Measurements from ENCODE around the gene RPS16. TPM values are rescaled to one million over a fixed set of nuclear protein-coding genes. Genes with fewer than 3 reads are reported as not detected.

RPS16 gene
- total and polyA plus RNA-seq, 9 of the 15 experiments (the other 6 are each of a cell fraction or from before 2014, with no cell fraction given), result 82.6 to 3,671 (median 2,204) TPM

DNA sequence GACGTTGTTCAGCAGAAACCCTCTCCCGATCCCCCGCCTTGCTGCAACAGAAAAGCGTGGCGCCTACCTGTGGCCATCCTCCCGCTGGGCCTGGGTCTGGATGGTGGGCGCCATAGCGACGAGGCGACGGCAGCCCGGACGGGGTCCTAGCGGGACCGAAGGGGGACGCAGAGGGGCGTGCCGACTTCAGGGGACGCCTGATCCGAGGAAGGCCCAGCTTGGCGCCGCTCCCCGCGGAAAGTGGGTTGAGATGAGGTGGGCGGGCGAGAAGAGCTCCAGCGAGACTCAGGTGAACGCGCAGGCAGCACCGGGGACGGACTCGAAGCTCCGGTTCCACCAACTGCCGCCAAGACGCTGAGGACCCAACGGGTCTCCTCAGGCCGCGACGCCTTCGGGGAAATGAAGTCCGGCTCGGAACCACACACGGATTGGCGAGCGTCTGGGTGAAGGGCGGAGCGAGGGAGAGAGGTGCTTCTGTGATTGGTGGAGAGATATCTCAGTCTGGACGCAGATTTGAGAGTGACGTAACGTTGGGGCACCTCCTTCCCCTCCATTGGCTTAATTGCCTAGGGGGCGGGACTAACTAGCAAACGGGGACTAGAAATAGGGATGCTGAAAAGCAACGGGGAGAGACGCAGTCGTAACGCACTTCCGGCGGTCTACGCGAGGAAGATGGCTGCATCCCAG, 44.9 kb downstream of the RPS16 start, which contains the start of the genes MED29 and PAF1 (continued):
- TF ChIP-seq, protein P1, sequence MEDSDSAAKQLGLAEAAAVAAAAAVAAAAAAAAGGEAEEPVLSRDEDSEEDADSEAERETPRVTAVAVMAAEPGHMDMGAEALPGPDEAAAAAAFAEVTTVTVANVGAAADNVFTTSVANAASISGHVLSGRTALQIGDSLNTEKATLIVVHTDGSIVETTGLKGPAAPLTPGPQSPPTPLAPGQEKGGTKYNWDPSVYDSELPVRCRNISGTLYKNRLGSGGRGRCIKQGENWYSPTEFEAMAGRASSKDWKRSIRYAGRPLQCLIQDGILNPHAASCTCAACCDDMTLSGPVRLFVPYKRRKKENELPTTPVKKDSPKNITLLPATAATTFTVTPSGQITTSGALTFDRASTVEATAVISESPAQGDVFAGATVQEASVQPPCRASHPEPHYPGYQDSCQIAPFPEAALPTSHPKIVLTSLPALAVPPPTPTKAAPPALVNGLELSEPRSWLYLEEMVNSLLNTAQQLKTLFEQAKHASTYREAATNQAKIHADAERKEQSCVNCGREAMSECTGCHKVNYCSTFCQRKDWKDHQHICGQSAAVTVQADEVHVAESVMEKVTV (CRISPR knock-in tag; IDR thresholded peaks at IDR 0.05), result no peak
- TF ChIP-seq MEF2D (tag; conservative IDR thresholded peaks at IDR 0.05; ENCODE audit: low read depth), result no peak
- 0 out of 2 replicates have a peak, but pooled peaks have one; percentile 76 for TF ChIP-seq ZFPM2 (CRISPR knock-in tag; IDR thresholded peaks at IDR 0.05)
- TF ChIP-seq ESRRA (IDR thresholded peaks at IDR 0.05; ENCODE audit: borderline replicate concordance, low read depth), result peak; percentile 65
- TF ChIP-seq ZNF24 (IDR thresholded peaks at IDR 0.05), result no peak
- no peak for TF ChIP-seq SRSF1 (IDR thresholded peaks at IDR 0.05; ENCODE audit: low read depth, low read length)
- no peak for TF ChIP-seq NCOA6 (IDR thresholded peaks at IDR 0.05)
- no peak for TF ChIP-seq HSF4 (CRISPR knock-in tag; IDR thresholded peaks at IDR 0.05; ENCODE audit: borderline replicate concordance)
- TF ChIP-seq, protein P2, sequence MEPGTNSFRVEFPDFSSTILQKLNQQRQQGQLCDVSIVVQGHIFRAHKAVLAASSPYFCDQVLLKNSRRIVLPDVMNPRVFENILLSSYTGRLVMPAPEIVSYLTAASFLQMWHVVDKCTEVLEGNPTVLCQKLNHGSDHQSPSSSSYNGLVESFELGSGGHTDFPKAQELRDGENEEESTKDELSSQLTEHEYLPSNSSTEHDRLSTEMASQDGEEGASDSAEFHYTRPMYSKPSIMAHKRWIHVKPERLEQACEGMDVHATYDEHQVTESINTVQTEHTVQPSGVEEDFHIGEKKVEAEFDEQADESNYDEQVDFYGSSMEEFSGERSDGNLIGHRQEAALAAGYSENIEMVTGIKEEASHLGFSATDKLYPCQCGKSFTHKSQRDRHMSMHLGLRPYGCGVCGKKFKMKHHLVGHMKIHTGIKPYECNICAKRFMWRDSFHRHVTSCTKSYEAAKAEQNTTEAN (CRISPR knock-in tag; IDR thresholded peaks at IDR 0.05), result peak; percentile 43; the same call in 1 of the 2 replicates
- no peak for TF ChIP-seq FOXA1 (IDR thresholded peaks at IDR 0.05; ENCODE audit: borderline replicate concordance)
- TF ChIP-seq TAF9B (IDR thresholded peaks at IDR 0.05; ENCODE audit: partially characterized antibody), result no peak
- TF ChIP-seq, protein P3, sequence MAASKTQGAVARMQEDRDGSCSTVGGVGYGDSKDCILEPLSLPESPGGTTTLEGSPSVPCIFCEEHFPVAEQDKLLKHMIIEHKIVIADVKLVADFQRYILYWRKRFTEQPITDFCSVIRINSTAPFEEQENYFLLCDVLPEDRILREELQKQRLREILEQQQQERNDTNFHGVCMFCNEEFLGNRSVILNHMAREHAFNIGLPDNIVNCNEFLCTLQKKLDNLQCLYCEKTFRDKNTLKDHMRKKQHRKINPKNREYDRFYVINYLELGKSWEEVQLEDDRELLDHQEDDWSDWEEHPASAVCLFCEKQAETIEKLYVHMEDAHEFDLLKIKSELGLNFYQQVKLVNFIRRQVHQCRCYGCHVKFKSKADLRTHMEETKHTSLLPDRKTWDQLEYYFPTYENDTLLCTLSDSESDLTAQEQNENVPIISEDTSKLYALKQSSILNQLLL (CRISPR knock-in tag; IDR thresholded peaks at IDR 0.05; ENCODE audit: borderline replicate concordance), result no peak
- TF ChIP-seq, protein P4, sequence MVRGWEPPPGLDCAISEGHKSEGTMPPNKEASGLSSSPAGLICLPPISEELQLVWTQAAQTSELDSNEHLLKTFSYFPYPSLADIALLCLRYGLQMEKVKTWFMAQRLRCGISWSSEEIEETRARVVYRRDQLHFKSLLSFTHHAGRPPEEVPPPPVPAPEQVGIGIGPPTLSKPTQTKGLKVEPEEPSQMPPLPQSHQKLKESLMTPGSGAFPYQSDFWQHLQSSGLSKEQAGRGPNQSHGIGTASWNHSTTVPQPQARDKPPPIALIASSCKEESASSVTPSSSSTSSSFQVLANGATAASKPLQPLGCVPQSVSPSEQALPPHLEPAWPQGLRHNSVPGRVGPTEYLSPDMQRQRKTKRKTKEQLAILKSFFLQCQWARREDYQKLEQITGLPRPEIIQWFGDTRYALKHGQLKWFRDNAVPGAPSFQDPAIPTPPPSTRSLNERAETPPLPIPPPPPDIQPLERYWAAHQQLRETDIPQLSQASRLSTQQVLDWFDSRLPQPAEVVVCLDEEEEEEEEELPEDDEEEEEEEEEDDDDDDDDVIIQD (CRISPR knock-in tag; IDR thresholded peaks at IDR 0.05), result no peak
- TF ChIP-seq SREBF2 (CRISPR knock-in tag; IDR thresholded peaks at IDR 0.05), result no peak
- no peak for TF ChIP-seq HDAC3 (IDR thresholded peaks at IDR 0.05; ENCODE audit: borderline replicate concordance, partially characterized antibody)
- no peak for TF ChIP-seq CHD4 (IDR thresholded peaks at IDR 0.05; ENCODE audit: insufficient read depth, insufficient replicate concordance, low read depth, low read length, poor library complexity, severe bottlenecking)
- no peak for TF ChIP-seq SIRT6 (IDR thresholded peaks at IDR 0.05; ENCODE audit: low read depth, low read length)
- TF ChIP-seq DPF2 (IDR thresholded peaks at IDR 0.05), result no peak; the same call in 1 of the 2 replicates
- TF ChIP-seq KLF1 (tag; IDR thresholded peaks at IDR 0.05), result 0 out of 2 replicates have a peak, but pooled peaks have one; percentile 14
- TF ChIP-seq MTF1 (CRISPR knock-in tag; IDR thresholded peaks at IDR 0.05; ENCODE audit: borderline replicate concordance), result no peak
- peak; percentile 36; the same call in 1 of the 2 replicates for TF ChIP-seq FOXP1 (CRISPR knock-in tag; IDR thresholded peaks at IDR 0.05)
- peak; percentile 80; the same call in 1 of the 2 replicates for TF ChIP-seq KAT7 (CRISPR knock-in tag; IDR thresholded peaks at IDR 0.05; ENCODE audit: borderline replicate concordance)

Measured in K562 (cell line).